PC-3 (cell line): ENCODE data around the gene SPATA19. TPM values are rescaled to one million over a fixed set of nuclear protein-coding genes. Genes with fewer than 3 reads are reported as not detected.

Source experiments
- ATAC-seq: fragments of 200-7000 bp; cut with Tn5 transposase; 2 replicates; pipeline ENCODE4 v1.9.1; 2020; ENCODE audit warnings: mild to moderate bottlenecking, moderate library complexity
- BruUV-seq: library from RNA; stranded (reverse); fragments of 400-500 nt; replicated peaks from 2 replicates; lab custom pipeline; 2021; lab: Mats Ljungman, UMichigan
- CTCF ChIA-PET: fragments of 300-600 bp; sonication (Branson Sonifier 250); formaldehyde crosslinking; loops from one replicate; lab custom pipeline; 2022; ENCODE audit warnings: antibody characterized with exemption; lab: Charles Lee
- POLR2A ChIA-PET: fragments of 300-600 bp; sonication (Branson Sonifier 250); formaldehyde crosslinking; loops from one replicate; lab custom pipeline; 2022; ENCODE audit warnings: antibody characterized with exemption; ENCODE audit not compliant: unreplicated experiment; lab: Charles Lee
- DNase-seq: peaks from one replicate; pipeline ENCODE4 v3.0.0-alpha.2; 2015
- H2AFZ ChIP-seq: fragments of 300-600 bp; sonication (generic); 2 replicates; pipeline ENCODE4 v1.6.0; 2016; ENCODE audit warnings: antibody characterized with exemption, low read length
- H3F3A ChIP-seq: fragments of 300-600 bp; sonication (generic); one replicate; pipeline ENCODE4 v1.6.0; 2017; ENCODE audit warnings: antibody characterized with exemption, low read length, control low read depth, mild to moderate bottlenecking; ENCODE audit not compliant: unreplicated experiment
- H3K27ac ChIP-seq: fragments of 300-600 bp; sonication (generic); 2 replicates; pipeline ENCODE4 v1.5.1; 2016; ENCODE audit warnings: mild to moderate bottlenecking, low read length
- H3K27me3 ChIP-seq: fragments of 300-600 bp; sonication (generic); 2 replicates; pipeline ENCODE4 v1.6.1; 2016; ENCODE audit warnings: low read length, mixed read lengths
- H3K36me3 ChIP-seq: fragments of 300-600 bp; sonication (generic); 2 replicates; pipeline ENCODE4 v1.6.1; 2016; ENCODE audit warnings: low read depth, mixed run types, low read length, mixed read lengths
- H3K4me1 ChIP-seq: fragments of 300-600 bp; sonication (generic); 2 replicates; pipeline ENCODE4 v1.5.1; 2016; ENCODE audit warnings: low read length; ENCODE audit not compliant: insufficient read depth
- H3K4me2 ChIP-seq: fragments of 300-600 bp; sonication (generic); 2 replicates; pipeline ENCODE4 v1.6.0; 2016; ENCODE audit warnings: low read length
- H3K4me3 ChIP-seq: fragments of 300-600 bp; sonication (generic); 2 replicates; pipeline ENCODE4 v1.5.1; 2016; ENCODE audit warnings: mild to moderate bottlenecking, low read length, mixed read lengths
- H3K79me2 ChIP-seq: fragments of 300-600 bp; sonication (generic); 2 replicates; pipeline ENCODE4 v1.6.1; 2017; ENCODE audit warnings: low read length, mixed read lengths
- H3K9ac ChIP-seq: fragments of 300-600 bp; sonication (generic); 2 replicates; pipeline ENCODE4 v1.6.0; 2016; ENCODE audit warnings: mild to moderate bottlenecking, low read length
- H3K9me2 ChIP-seq: fragments of 300-600 bp; sonication (generic); replicated peaks from 2 replicates; pipeline ENCODE4 v1.6.1; 2016; ENCODE audit warnings: mixed run types, low read length, mixed read lengths
- H3K9me3 ChIP-seq: fragments of 300-600 bp; sonication (generic); 2 replicates; pipeline ENCODE4 v1.6.1; 2016; ENCODE audit warnings: low read length, mixed read lengths
- H4K20me1 ChIP-seq: fragments of 300-600 bp; sonication (generic); 2 replicates; pipeline ENCODE4 v1.6.1; 2016; ENCODE audit warnings: low read length, mixed read lengths
- EZH2 ChIP-seq: fragments of 300-600 bp; sonication (generic); IDR thresholded peaks from one replicate; pipeline ENCODE4 v1.6.1; 2017; ENCODE audit warnings: antibody characterized with exemption, mild to moderate bottlenecking, low read length; ENCODE audit not compliant: unreplicated experiment
- EZH2phosphoT487 ChIP-seq: fragments of 300-600 bp; sonication (generic); IDR thresholded peaks from 2 replicates; pipeline ENCODE4 v1.6.1; 2018; ENCODE audit warnings: mild to moderate bottlenecking, antibody characterized with exemption, low read length, borderline replicate concordance
- intact Hi-C: fragments of 100-400 bp; cut with micrococcal nuclease; formaldehyde crosslinking; loops from 2 replicates; pipeline ENCODE4 v1.9.0; 2023
- total RNA-seq: library from RNA; depleted of rRNA; stranded (reverse); fragments of >200 nt; gene quantifications from 2 replicates; pipeline ENCODE4 v1.2.3, GENCODE V29; 2014
- TF ChIP-seq, protein P1 (sequence below): fragments of 300-600 bp; sonication (generic); conservative IDR thresholded peaks from 2 replicates; pipeline ENCODE4 v1.5.1; 2017; ENCODE audit warnings: antibody characterized with exemption, low read depth, mild to moderate bottlenecking, low read length

SPATA19 gene
- total RNA-seq, 1 experiment from 2014 or later = not detected

GRCh38 chr11:133821776-133822175 is 23.5 kb downstream of the SPATA19 start:
- Histone ChIP-seq H4K20me1 (no peaks in the 10 kb centered on the region), H3K9me3 (peaks cover 13% of the 10 kb centered on the region; the same call in 1 of the 2 replicates), H3F3A (no peaks in the 10 kb centered on the region), H3K27me3 (no peaks in the 10 kb centered on the region), H3K4me2 (no peak overlapping the region), H2AFZ (no peak overlapping the region), H3K4me3 (no peak overlapping the region), H3K79me2 (no peaks in the 10 kb centered on the region), H3K9me2 (no peaks in the 10 kb centered on the region), H3K9ac (no peak overlapping the region), H3K27ac (no peak overlapping the region), H3K4me1 (no peaks in the 10 kb centered on the region), H3K36me3 (no peaks in the 10 kb centered on the region)
- BruUV-seq = no TSS peak
- POLR2A ChIA-PET = no interaction called here
- DNase-seq (peak; percentile 33), ATAC-seq (no peak)
- CTCF ChIA-PET = no interaction called here
- intact Hi-C loops = no loop called here
- TF ChIP-seq EZH2phosphoT487 (no peak), EZH2 (no peak)
- TF ChIP-seq, protein P1, sequence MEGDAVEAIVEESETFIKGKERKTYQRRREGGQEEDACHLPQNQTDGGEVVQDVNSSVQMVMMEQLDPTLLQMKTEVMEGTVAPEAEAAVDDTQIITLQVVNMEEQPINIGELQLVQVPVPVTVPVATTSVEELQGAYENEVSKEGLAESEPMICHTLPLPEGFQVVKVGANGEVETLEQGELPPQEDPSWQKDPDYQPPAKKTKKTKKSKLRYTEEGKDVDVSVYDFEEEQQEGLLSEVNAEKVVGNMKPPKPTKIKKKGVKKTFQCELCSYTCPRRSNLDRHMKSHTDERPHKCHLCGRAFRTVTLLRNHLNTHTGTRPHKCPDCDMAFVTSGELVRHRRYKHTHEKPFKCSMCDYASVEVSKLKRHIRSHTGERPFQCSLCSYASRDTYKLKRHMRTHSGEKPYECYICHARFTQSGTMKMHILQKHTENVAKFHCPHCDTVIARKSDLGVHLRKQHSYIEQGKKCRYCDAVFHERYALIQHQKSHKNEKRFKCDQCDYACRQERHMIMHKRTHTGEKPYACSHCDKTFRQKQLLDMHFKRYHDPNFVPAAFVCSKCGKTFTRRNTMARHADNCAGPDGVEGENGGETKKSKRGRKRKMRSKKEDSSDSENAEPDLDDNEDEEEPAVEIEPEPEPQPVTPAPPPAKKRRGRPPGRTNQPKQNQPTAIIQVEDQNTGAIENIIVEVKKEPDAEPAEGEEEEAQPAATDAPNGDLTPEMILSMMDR = peak; percentile 60

- H3K4me1 ChIP-seq = no peaks in the 10 kb centered on the region
- no peak overlapping the region for H3K27ac ChIP-seq
- no peaks in the 10 kb centered on the region for H3K9me2 ChIP-seq
- H3K9me3 ChIP-seq = 0 out of 2 replicates have a peak, but pooled peaks cover 7% of the 10 kb centered on the region
- no peak overlapping the region for H3K4me3 ChIP-seq
- no peaks in the 10 kb centered on the region for H3K79me2 ChIP-seq
- H2AFZ ChIP-seq = no peak overlapping the region
- no peak for DNase-seq
- no peak overlapping the region for H3K9ac ChIP-seq
- POLR2A ChIA-PET = no interaction called here
- H3K27me3 ChIP-seq = no peaks in the 10 kb centered on the region
- BruUV-seq = no TSS peak
- H3F3A ChIP-seq = no peaks in the 10 kb centered on the region
- CTCF ChIA-PET = no interaction called here
- no peaks in the 10 kb centered on the region for H3K36me3 ChIP-seq
- intact Hi-C loops = no loop called here
- H4K20me1 ChIP-seq = no peaks in the 10 kb centered on the region
- no peak for TF ChIP-seq EZH2
- TF ChIP-seq, protein P1 = no peak
- no peak for TF ChIP-seq EZH2phosphoT487
- no peak for ATAC-seq
- no peak overlapping the region for H3K4me2 ChIP-seq
These were observed 25.5 kb downstream of the SPATA19 start for GRCh38 chr11:133819746-133820315.

DNA sequence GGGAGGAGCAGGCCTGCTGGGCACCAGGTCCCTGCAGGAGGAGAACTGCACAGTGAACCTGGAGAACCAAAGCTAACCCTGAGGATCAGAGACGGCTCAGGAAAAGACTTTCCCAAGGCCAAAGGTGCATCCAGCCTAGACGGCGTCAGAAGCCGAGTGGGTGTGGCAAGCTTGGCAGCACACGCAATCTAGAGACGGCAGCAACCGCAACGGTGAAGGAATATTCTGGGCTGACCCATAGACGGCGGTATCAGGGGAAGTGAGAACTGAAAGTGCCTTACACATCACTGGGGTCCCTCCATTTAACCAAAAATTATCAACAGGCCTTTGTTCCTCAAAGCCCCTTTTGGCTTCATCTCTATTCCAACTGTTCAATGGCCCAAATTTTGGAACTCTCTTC is 26.2 kb downstream of the SPATA19 start:
- Histone ChIP-seq H3K36me3 (no peaks in the 10 kb centered on the region), H3K9me3 (0 out of 2 replicates have a peak, but pooled peaks cover 4% of the 10 kb centered on the region), H3K4me1 (no peaks in the 10 kb centered on the region), H3K27ac (no peak overlapping the region), H3K9me2 (no peaks in the 10 kb centered on the region), H3K9ac (no peak overlapping the region), H3K79me2 (no peaks in the 10 kb centered on the region), H3K4me3 (no peak overlapping the region), H3K4me2 (no peak overlapping the region), H4K20me1 (no peaks in the 10 kb centered on the region), H3F3A (no peaks in the 10 kb centered on the region), H3K27me3 (no peaks in the 10 kb centered on the region), H2AFZ (no peak overlapping the region)
- DNase-seq (no peak), ATAC-seq (no peak)
- no TSS peak for BruUV-seq
- ChIA-PET CTCF (interaction anchor here (0.5 kb wide), 1 partner anchor 916 kb away, joined by 3 read pairs; no protein-coding TSS in a partner anchor), POLR2A (no interaction called here)
- intact Hi-C loops = no loop called here
- TF ChIP-seq EZH2 (no peak), EZH2phosphoT487 (no peak)
- TF ChIP-seq, protein P1 = no peak
